ENCODE measurements around the gene PIM3. TPM values are rescaled to one million over a fixed set of nuclear protein-coding genes. Genes with fewer than 3 reads are reported as not detected.

The PIM3 gene
- total and polyA plus RNA-seq, 10 of the 15 experiments (the other 5 are each of a cell fraction or from before 2014, with no cell fraction given) = 0.31 to 60.8 (median 12.4) TPM

DNA sequence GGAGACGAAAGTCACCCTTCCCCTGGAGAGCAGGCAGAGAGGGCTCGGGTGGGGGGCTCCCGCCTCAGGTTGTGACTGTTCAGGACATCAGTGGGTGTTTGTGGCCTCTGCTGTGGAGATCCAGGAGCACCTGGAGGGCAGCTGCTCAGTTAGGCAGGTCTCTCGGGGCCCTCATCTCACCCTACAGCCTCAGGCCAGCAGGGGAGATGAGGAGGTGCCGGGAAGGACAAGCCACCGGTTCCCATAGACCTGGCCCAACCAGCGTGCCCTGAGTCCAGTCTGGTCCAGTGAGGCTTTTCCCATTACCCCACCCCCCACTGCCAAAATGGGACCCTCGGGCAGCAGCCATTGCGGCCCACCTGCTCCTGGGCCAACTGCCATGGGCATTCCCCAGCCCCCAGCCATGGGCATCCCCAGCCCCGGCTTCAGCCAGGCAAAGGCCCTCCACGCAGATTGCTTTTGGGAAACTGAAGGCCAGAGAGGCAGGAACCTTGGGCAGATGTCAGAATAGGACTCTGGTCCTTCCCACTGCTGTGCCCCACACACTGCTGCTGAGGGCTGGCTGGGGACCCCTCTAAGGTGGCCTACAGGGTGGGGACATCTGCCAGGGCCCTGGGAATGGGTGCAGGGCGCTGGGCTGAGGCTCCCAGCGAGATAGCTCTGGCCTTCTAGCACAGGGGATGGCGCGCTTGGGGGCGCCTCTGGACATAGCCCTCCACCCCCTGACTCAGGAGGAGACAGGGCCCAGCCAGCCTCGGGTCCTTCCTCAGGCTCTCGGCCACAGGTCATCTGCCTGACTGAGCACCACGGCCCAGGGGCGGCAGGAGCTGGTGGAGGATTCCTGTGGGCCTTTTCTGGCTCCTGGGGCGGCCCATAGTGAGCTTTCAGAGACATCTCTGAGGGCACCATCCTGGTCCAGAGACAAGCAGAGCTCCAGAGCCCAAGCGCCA is 4.8 kb downstream of the PIM3 start (continued):
- TF ChIP-seq, protein P1, sequence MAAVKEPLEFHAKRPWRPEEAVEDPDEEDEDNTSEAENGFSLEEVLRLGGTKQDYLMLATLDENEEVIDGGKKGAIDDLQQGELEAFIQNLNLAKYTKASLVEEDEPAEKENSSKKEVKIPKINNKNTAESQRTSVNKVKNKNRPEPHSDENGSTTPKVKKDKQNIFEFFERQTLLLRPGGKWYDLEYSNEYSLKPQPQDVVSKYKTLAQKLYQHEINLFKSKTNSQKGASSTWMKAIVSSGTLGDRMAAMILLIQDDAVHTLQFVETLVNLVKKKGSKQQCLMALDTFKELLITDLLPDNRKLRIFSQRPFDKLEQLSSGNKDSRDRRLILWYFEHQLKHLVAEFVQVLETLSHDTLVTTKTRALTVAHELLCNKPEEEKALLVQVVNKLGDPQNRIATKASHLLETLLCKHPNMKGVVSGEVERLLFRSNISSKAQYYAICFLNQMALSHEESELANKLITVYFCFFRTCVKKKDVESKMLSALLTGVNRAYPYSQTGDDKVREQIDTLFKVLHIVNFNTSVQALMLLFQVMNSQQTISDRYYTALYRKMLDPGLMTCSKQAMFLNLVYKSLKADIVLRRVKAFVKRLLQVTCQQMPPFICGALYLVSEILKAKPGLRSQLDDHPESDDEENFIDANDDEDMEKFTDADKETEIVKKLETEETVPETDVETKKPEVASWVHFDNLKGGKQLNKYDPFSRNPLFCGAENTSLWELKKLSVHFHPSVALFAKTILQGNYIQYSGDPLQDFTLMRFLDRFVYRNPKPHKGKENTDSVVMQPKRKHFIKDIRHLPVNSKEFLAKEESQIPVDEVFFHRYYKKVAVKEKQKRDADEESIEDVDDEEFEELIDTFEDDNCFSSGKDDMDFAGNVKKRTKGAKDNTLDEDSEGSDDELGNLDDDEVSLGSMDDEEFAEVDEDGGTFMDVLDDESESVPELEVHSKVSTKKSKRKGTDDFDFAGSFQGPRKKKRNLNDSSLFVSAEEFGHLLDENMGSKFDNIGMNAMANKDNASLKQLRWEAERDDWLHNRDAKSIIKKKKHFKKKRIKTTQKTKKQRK (IDR thresholded peaks at IDR 0.05; ENCODE audit: low read depth, low read length) = no peak
- TF ChIP-seq POLR2A (IDR thresholded peaks at IDR 0.05; ENCODE audit: low read depth, low read length) = peak; percentile 12
- no peak for TF ChIP-seq MTA3 (IDR thresholded peaks at IDR 0.05; ENCODE audit: borderline replicate concordance, low read length)
- no peak for TF ChIP-seq CBX5 (IDR thresholded peaks at IDR 0.05; ENCODE audit: low read depth)
- TF ChIP-seq GATAD2B (conservative IDR thresholded peaks at IDR 0.05; ENCODE audit: low read depth) = no peak
- TF ChIP-seq, protein P2, sequence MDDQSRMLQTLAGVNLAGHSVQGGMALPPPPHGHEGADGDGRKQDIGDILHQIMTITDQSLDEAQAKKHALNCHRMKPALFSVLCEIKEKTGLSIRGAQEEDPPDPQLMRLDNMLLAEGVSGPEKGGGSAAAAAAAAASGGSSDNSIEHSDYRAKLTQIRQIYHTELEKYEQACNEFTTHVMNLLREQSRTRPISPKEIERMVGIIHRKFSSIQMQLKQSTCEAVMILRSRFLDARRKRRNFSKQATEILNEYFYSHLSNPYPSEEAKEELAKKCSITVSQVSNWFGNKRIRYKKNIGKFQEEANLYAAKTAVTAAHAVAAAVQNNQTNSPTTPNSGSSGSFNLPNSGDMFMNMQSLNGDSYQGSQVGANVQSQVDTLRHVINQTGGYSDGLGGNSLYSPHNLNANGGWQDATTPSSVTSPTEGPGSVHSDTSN (IDR thresholded peaks at IDR 0.05; ENCODE audit: insufficient replicate concordance, low read depth, low read length) = no peak
- no peak for TF ChIP-seq IRF4 (IDR thresholded peaks at IDR 0.05; ENCODE audit: low read depth, low read length)
- TF ChIP-seq ZNF24 (IDR thresholded peaks at IDR 0.05) = no peak
- TF ChIP-seq RAD51 (IDR thresholded peaks at IDR 0.05) = no peak
